ENCODE data around the gene IGSF1.

Gene IGSF1, protein sequence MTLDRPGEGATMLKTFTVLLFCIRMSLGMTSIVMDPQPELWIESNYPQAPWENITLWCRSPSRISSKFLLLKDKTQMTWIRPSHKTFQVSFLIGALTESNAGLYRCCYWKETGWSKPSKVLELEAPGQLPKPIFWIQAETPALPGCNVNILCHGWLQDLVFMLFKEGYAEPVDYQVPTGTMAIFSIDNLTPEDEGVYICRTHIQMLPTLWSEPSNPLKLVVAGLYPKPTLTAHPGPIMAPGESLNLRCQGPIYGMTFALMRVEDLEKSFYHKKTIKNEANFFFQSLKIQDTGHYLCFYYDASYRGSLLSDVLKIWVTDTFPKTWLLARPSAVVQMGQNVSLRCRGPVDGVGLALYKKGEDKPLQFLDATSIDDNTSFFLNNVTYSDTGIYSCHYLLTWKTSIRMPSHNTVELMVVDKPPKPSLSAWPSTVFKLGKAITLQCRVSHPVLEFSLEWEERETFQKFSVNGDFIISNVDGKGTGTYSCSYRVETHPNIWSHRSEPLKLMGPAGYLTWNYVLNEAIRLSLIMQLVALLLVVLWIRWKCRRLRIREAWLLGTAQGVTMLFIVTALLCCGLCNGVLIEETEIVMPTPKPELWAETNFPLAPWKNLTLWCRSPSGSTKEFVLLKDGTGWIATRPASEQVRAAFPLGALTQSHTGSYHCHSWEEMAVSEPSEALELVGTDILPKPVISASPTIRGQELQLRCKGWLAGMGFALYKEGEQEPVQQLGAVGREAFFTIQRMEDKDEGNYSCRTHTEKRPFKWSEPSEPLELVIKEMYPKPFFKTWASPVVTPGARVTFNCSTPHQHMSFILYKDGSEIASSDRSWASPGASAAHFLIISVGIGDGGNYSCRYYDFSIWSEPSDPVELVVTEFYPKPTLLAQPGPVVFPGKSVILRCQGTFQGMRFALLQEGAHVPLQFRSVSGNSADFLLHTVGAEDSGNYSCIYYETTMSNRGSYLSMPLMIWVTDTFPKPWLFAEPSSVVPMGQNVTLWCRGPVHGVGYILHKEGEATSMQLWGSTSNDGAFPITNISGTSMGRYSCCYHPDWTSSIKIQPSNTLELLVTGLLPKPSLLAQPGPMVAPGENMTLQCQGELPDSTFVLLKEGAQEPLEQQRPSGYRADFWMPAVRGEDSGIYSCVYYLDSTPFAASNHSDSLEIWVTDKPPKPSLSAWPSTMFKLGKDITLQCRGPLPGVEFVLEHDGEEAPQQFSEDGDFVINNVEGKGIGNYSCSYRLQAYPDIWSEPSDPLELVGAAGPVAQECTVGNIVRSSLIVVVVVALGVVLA (N-terminal part only)

DNA sequence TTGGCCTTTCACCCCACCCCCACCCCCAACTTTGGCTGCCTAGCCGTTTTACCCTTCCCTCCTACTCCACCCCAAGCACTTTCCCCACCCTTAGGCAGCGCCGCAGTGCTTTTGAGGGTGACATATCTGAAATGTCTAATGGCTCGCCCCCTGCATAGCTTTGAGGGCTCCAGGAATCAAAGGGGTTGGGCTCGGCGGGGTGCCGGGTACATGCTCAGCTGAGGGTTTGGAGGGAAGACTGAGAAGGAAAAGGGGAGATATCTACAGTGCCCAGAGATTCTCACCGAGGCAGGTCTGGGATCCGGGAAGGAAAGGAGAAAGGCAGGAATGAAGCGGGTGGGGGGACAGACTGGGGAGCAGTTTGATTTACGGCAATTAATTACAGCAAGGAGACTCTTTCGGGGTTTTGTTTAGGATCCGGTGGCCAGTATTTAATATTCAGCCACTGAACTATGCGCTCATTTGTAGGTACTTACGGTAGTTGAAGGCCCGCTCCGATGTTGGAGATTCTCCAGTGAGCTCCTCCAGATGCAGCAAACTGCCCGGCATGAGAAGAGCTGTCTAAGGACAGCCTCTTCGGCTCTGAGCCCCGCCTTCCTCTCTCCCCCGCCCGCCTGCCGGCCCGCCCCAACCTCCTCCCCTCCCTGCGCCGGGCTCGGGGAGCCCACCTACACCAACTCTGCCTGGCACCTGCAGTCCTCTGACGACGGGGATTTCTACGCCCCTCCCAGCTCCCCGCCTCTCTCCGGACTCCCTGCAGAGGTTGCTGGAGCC is at the start of gene IGSF1:
Gene IGSF1, minus strand, starts transcription at position 569 of the 774 bp plus-strand sequence. CDS start 2,632 bp downstream, outside the sequence.
- DNase-seq: no peak

DNA sequence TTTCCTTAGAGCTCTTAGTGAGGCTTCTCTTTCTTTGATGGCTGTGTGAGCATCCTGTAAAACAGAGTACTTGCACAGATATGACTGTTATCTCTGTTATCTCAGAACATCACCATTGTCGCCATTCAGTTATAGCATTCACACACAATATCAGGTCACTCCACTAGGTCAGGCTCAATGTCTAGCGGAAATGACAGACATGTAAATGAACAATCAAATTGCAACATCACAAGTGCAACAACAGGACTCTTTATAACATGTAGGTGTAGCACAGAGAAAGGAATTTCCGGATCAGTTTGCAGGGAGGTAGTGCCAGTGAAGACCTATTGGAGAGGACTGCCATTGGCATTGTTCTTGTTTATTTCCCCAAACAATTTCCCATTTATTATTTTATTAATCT is 43.2 kb upstream of the IGSF1 start:
- DNase-seq: no peak

DNA sequence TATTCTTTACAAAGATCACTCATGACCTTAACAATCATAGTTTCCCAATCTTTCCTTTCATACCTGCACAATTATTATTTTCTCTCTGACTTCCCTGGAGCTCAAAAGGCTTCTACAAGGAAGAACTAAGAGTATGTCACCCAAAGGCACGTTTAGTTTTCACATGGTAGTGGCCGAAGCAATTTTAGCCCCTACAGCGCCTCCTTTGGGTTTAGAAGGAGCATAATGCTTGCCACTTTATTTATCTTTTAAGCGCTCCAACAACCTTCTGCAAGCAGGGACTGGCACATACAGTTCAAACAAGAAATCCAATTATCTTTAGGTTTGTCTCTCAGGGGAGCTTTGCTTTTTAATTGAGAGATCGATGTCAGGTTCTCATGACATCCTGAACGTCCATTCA is 42.0 kb upstream of the IGSF1 start:
- DNase-seq: no peak

DNA sequence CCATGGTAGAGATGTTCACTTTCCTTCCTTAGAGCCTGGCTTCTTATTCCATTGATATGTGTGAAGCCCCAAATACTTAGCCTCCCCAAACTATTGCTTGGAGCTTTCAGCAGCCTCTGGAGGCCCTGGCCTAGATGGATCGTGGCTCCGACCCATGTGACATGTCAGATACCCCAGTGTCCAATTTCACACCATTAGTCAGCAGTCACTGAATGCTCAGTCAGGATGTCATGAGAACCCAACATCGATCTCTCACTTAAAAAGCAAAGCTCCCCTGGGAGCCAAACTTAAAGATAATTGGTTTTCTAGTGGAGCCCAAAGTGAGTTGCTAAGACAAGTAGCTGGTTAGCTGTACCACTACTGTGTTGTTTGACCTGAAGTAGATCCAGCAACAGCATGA is 41.6 kb upstream of the IGSF1 start:
- DNase-seq: no peak

DNA sequence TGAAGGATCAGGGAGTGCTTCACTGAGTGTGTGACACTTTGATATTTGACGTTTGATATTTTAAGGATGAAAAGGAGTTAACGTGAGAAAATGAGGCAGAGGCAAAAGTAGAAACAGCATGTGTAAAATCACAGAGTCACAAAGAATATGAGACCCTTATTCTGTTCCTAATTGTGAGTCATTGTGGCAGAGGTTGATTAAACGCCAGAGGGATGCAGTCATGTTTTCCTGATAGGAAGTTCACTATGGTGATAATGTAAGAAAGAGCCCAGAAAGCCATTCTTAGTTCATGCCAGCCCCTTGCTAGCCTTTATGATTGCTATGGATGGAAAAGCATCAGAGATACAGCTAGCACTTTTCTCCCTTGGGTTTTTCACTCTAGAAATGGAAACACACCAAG is 33.5 kb upstream of the IGSF1 start:
- no peak for DNase-seq

DNA sequence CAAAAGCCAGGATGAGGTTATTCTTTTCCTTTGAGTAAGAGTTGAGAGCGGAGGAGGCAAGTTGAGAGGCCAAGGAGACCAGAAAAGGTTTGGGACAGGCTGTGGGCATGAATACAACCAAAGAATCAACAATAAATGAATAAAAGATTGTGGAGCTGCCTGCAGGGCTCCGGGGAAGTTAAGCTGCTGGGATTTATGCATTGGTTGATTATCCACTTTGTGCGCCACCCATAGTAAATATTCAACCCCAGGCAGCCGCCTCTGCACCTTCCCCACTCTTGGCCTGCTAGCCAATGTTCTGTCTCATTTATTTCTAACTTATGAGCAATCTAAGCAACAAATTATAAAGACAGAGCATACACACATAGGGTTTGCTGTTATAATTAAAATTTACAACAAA is 28.2 kb upstream of the IGSF1 start:
- no peak for DNase-seq

DNA sequence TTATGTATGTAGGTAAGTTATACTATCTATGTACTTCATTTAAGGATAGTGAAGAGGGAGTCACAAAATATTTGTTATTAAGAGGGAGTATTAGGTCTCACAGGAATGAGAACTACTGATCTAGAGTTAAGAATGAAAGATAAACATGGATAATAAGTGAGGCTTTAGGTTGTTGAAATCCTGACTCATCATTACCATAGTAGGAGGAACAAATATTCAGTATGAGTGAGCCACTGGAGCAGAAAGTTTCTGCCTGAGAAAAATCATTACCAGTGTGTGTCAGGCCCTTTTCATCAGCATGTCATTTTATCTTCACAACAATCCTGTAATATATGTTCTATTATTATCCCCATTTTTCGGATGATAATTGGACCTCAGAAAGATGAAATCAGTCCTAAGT is 27.2 kb upstream of the IGSF1 start:
- no peak for DNase-seq

DNA sequence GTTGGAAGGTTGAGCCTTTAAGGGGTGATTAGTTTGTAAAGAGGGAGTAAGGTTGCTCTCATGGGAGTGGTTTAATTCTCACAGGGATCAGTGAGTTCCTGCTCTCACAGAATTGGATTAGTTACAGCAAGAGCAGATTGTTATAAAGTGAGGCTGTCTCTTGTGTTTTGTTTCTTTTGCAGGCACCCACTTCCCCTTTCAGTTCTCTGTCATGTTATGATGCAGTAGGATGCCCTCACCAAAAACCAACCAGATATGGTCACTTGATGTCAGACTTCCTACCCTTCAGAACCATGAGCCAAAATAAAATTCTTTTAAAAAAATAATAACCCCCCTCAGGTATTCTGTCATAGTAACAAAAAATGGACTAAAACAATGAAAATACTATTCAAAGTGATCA is 19.9 kb upstream of the IGSF1 start:
- no peak for DNase-seq

DNA sequence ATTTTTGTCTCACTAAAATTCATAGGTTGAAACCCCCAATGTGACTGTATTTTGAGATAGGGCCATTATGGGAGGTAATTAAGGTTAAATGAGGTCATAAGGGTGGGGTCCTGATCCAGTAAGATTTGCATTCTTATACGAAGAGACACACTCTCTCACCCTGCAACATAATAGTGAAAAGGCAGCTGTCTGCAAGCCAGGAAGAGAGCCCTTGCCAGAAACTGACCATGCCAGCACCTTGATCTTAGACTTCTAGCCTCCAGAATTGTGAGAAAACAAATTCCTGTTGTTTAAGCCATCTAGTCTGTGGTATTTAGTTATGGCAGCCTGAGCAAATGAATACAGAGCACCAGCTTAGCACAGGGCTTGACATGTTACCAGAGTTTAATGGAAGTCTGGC is 17.5 kb upstream of the IGSF1 start:
- DNase-seq: no peak

DNA sequence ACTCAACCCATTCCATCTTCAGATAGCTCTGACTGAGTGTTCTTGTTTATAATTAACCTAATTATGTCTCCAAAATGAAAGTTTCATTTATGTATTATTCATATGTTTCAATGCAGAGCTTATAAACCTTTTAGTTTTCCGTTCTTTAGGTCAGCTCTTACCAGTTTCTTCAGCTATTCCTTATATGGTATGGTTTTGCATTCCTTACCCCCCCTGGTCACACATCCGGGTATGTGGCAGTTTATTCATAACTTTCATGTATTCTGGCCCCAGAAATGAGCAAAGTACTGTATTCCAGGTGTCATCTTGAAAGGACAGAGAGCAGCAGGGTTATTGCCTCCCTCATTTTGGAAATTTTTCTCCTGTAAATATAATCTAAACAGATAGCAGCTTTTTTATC is 16.8 kb upstream of the IGSF1 start:
- no peak for DNase-seq

DNA sequence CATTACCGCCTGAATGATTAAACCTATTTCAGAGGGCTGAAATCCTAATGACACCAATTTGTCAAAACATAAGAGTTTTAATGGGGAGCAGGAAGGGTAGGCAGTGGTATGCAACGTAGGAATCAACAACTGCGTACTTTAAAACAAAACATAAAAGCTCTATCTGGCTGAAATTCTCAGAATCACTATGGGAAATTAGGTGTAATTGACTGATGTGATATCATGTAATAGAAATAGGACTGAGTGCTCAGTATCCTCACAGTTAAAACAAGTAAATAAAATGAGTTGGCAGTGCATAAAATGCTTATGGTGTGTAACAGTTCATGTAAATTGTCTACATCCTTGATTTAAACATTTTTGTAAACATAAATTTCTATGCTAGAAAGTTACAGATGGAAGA is 13.6 kb upstream of the IGSF1 start:
- DNase-seq: no peak

DNA sequence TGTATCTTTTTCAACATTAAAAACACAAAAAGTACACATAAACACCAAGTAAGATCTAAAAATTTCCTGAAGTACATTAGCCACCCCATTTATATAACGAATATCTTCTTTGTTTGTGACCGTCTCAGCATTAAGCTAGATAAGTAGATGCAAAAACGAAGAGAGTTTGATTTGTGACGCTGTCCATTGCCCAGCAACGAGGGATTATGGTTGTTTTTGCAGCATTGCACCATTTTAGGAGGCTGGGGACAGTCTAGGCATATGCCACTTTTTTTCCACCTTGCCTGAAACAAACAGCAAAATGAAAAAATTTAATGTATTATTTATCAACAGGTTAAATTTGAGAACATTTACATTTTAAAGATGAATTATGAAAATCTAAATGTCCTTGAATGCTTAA is 12.0 kb upstream of the IGSF1 start:
- DNase-seq: no peak

DNA sequence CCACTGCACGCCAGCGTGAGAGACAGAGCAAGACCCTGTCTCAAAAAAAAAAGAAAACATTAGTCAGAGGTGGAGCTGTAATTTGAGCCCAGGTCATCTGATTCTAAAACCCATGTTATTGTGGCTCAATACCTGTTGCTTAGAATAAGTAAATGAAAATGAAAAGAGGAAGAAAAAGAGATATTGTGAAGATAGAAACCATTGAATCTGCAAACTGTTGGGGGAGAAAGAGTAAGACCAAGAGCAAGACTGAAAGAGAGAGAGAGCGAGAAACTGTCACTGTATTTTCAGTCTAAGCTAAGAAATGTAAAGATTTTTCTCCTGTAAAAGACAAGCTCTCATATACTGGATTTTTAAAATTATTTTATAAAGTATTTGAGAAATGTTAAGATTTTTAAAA is 9.7 kb upstream of the IGSF1 start:
- no peak for DNase-seq

DNA sequence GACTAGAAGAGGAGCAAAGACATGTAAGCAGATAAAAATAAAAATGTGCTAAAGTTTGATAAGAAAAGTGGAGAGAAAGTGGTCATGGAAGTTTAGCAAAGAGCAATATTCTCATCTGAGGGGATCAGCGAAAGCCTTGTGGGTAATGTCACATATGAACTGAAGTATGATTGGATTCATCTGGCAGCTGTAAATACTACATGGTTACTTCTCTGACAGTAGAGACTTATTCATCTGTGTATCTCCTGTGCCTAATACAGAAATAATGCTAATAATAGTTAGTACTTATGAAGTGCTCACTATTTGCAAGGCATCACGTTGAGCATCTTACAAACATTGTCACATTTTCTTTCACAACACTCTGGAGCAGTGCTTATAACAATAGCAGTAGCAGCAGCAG is 8.9 kb upstream of the IGSF1 start:
- no peak for DNase-seq

DNA sequence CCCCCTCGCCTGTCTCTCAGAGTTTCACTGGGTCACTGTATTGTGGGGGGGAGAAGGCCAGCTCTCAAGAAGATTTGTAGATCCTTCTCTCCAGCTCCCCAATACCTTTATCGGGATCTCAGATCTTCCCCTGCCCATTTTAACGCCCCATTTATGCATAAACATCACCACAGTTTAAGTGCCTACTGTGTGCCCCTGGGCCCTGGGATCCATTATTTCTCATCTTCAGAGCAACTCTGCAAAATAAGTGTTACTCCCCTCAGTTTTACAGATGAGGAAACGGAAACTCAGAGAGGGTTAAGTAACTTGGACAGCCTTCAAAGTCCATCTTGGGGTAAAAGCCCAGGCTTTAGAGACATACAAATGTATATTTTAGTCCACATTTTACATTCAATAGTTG is 421 bp upstream of the IGSF1 start:
- DNase-seq: no peak

DNA sequence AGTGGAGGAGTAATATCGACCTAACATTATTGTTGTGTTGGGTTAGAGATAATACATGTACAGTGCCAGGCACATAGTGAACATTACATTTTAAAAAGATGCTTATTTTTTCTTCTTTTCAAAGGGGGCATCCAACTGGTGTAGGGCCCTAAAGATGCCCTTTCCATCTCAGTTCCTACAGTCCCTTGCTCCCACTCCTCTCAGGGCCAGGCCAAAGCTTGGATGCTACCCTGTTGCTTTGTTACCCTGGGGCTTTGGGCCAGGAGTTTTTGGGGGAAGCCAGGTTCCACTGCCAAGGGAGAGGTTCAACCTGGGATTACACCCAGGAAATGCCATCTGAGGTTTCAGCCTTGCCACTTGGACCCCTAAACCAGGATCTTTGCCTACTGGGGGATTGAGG is 918 bp downstream of the IGSF1 start:
- no peak for DNase-seq

DNA sequence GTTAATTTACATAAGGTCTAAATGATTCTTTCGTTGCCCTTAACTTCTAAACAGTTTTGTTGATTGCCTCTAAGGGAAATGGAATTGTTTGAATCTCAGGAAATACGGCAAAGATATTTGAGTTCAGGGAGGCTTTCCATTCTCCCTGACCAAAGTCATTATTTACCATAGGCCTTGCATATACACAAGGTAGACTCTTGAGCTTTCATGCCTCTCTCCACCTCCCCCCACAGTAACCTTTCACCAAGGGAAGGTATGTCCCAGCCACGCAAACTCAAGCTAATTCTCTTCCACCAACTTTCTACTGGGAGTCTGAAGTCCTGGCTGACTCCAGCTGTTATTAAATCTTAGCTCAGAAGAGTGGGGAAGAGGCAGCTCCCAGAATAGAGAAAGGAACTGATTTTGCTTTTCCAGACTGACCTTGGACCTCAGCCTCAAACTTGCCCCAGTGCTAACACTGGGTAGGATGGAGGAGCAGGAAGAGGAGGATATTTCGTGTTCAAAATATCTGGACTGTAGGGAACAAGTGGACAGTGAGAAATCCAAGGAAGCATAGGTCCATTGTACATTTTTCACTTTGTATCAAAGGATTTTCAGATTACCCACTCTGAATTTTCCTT is 1.4 kb downstream of the IGSF1 start:
- no peak for DNase-seq

DNA sequence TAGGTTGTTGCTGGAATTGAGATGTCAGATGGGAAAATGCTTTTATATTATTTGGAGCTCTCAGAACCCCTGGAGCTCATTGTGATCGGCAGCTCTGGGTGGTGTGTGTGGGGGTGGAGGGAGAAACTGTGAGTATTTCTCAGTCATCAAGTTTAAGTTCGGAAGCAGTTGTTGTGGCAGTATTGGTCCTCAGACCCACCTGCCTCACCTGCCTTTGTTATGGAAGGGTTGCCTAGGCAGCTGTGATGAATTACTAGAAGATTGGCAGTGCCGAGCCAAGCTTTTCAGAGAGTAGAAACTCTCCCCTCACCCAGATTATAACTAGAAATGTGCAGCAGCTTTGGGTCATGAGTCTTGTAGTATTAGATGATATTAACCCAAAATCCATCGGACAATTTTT is 9.5 kb downstream of the IGSF1 start:
- DNase-seq: no peak

DNA sequence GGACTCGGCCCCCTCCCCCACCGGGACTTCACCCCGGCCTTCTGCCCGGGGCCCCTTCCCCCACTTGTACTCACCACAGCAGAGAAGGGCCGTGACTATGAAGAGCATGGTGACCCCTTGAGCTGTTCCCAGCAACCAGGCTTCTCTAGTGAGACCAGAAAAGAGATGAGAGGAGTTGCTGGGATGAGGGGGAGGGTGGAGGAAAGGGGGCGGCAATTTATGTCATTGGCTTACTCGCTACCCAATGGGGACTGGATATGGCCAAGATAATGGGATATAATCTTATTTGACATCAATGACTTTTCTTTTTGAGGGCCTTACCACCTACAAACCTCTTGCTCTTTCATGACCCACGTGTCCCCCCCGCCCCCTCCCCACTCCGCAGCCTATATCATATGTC is 9.9 kb downstream of the IGSF1 start:
- DNase-seq: no peak

DNA sequence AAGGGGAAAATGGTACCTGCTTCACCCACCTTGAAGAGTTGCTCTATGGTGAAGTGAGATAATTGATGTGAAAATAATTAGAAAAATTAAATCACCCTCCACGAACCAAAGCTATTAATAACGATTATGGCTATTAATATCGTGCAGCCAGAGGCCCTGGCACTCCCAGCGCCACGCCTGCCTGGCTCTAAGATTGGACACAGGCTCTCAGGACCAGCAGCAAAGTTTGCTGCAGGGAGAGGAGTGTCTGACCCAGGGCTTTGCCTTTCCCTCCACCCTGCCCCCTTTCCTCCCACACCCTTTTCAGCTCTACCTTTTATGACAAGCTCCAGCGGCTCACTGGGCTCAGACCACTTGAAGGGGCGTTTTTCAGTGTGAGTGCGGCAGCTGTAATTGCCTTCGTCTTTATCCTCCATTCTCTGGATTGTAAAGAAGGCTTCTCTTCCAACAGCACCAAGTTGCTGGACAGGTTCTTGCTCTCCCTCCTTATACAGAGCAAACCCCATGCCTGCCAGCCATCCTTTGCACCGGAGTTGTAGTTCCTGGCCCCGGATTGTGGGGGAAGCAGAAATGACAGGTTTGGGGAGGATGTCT is 11.5 kb downstream of the IGSF1 start:
- no peak for DNase-seq

DNA sequence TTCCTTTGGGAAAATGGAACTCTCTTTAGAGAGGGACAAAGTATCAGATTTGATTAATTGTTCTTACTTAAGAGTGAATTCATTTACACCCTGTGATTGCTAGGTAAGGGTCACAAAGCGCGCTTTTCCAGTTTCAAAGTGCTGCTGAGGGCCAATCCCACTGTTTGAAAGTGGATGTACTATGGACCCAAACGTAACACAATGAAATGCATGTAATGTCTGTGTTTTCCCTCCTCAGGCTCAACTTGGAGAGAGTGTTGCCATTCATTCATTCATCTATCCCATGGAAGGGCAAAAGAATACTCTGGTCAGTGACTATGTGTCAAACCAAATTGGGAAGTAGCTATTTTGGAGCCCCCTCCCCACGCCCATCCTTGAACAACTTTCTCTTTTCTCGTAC is 16.1 kb downstream of the IGSF1 start:
- DNase-seq: no peak

DNA sequence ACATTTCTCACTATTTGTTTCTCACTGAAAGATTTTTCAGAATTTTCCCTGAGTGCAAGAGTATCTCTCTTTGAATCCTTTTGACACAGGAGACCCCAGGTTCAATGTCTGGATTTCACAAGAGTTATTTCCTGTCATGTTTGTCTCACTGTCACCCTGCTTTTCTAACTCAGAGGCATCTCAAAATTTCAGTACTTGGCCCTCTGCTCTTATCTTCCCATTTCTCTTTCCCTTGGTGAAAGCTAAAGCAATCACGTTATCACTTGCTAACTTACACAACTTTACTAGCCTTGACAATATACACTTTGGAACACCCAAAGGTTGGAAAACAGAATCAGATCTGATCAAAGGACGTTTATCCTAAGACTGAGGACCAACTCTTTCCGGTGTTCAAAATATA is 17.3 kb downstream of the IGSF1 start:
- DNase-seq: no peak

Measured in DMS 273 treated with DMSO at 0.1 percent for 48 hours (cell line).